Measurements from ENCODE around the gene FBN1.

FBN1 gene

DNA sequence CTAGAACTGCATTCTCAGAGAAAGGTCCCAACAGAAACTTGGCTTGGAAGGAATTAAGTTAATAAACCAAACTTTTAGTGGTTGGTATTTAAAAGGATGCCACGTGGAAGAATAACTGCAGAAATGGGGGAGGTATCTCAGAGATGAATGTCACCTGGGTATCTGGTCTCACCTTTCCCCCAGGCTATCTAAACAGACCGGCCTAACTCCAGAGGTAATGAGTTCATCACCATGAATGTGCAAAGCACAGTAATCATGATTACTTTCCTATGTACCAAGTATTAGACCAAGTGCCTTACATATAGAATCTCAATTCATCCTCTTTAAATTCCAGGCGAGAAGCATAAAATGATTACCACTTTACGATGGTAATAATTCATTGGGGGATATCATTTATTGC lies 80.8 kb downstream of the FBN1 start:
- no peak overlapping the region for H3K27ac ChIP-seq
- TF ChIP-seq ZFX (IDR thresholded peaks at IDR 0.05): no peak
- TF ChIP-seq, protein P1, sequence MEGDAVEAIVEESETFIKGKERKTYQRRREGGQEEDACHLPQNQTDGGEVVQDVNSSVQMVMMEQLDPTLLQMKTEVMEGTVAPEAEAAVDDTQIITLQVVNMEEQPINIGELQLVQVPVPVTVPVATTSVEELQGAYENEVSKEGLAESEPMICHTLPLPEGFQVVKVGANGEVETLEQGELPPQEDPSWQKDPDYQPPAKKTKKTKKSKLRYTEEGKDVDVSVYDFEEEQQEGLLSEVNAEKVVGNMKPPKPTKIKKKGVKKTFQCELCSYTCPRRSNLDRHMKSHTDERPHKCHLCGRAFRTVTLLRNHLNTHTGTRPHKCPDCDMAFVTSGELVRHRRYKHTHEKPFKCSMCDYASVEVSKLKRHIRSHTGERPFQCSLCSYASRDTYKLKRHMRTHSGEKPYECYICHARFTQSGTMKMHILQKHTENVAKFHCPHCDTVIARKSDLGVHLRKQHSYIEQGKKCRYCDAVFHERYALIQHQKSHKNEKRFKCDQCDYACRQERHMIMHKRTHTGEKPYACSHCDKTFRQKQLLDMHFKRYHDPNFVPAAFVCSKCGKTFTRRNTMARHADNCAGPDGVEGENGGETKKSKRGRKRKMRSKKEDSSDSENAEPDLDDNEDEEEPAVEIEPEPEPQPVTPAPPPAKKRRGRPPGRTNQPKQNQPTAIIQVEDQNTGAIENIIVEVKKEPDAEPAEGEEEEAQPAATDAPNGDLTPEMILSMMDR (conservative IDR thresholded peaks at IDR 0.05): no peak

DNA sequence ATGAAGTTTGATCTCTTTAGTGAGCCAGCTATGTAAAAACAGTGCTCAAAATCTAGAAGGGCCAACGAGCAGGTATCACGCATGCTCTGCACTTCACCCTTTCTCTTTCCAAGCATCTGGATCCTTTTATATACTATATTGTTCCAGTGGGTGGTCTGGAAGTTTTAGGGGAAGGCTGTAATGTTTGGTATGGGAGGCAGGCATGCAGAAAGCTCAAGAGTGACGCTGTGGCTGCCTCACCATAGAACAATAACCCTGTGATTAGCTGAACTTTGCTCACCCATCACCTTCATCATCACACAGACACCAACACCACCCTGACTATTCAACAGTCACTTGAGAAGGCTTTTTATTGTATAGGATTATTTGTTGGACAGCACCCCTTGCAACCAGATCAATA lies 81.6 kb downstream of the FBN1 start:
- TF ChIP-seq, protein P1 (conservative IDR thresholded peaks at IDR 0.05): no peak
- no peak for TF ChIP-seq ZFX (IDR thresholded peaks at IDR 0.05)
- no peak overlapping the region for H3K27ac ChIP-seq

DNA sequence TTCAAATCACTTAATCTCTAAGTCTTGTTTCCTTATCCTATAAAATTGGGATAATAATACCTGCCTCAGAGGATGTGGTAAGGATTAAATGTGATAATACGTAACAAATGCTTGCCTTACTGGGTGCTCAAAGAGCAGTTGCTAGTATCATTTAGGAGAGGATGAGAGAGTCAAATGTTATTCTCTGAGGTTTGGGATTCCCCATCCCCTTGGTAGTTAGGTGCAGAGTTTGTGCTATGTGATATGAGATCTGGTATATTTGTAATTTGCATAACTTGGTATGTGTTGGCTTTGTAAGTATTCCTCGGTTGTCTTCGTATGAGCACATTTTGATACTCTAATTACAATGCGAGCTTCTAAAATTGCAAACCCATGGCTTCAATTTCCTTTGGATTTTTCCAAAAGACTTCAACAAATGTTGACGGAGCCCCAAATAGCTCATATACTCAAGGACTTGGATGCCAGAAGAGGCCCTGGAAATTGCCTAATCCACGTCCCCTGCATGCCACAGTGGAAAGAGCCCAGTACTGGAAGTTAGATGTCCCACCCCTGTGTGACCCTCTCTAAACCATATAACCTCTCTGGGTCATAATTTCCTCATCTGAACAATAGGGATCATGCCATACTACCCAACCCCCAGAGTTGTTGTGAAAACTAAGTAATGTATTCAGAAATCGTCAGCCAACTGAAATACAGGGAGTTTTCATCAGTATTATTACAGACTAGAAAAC lies 85.0 kb downstream of the FBN1 start:
- H3K27ac ChIP-seq: no peak overlapping the region
- TF ChIP-seq, protein P1 (conservative IDR thresholded peaks at IDR 0.05): no peak
- no peak for TF ChIP-seq ZFX (IDR thresholded peaks at IDR 0.05)

DNA sequence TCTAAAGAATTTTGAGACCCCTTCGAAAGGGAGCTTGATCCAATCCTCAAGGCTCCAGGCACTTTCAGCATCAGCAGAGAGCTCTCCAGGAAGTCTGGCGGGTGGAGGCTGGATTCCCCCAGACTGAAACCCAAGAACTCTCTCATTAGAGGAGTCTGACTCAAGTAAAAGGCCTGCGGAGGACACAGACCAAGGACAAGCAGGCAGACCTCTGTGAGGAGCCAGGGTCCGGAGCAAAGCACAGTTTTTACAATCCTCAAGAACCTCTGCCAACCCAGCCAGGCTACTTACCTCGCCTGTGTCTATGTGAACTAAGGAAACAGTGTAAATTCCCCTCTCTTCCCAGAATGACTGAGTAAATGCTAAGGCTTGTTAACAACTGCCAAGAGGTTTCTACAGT lies 86.2 kb downstream of the FBN1 start:
- no peak for TF ChIP-seq ZFX (IDR thresholded peaks at IDR 0.05)
- TF ChIP-seq, protein P1 (conservative IDR thresholded peaks at IDR 0.05): no peak
- no peak overlapping the region for H3K27ac ChIP-seq

DNA sequence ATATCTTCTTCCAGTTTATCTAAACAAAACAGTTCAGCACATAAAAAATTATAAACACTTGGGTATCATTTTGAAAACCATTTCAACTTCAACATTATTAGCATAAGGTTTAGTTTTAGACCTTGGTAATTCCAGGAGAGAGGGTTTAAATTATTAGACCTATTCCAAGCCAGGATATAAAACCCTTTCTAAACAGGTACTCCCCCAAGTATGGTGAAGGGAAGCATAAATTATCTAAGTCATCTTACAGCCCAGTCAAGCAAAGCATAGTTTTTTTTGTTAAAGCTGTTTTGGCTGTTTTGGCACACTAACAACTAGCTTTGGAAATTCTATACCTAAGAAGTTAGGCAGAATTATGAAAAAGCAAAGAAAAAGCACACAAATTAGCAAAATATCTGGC lies 87.3 kb downstream of the FBN1 start:
- TF ChIP-seq, protein P1 (conservative IDR thresholded peaks at IDR 0.05): no peak
- no peak for TF ChIP-seq ZFX (IDR thresholded peaks at IDR 0.05)
- no peak overlapping the region for H3K27ac ChIP-seq

DNA sequence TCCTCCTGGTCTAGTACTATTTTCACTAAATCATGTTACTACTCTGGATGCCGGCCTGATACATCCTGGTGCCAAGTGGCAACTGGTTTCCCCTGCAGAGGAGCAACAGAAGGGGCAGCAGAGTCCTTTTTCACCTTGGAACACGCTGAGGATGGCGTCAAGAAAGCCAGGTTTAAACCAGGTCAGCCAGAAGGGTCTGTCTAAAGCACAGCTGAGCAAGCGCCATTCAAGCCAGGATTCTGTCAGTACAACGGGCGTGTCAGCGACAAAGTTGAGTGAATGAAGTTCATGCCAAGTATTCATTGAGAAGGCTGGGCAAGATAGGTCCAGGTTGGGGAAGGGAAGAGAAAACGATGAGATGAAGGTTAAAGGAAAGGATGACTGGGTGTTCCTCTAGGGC lies 88.2 kb downstream of the FBN1 start:
- H3K27ac ChIP-seq: no peak overlapping the region
- TF ChIP-seq ZFX (IDR thresholded peaks at IDR 0.05): no peak
- TF ChIP-seq, protein P1 (conservative IDR thresholded peaks at IDR 0.05): no peak

DNA sequence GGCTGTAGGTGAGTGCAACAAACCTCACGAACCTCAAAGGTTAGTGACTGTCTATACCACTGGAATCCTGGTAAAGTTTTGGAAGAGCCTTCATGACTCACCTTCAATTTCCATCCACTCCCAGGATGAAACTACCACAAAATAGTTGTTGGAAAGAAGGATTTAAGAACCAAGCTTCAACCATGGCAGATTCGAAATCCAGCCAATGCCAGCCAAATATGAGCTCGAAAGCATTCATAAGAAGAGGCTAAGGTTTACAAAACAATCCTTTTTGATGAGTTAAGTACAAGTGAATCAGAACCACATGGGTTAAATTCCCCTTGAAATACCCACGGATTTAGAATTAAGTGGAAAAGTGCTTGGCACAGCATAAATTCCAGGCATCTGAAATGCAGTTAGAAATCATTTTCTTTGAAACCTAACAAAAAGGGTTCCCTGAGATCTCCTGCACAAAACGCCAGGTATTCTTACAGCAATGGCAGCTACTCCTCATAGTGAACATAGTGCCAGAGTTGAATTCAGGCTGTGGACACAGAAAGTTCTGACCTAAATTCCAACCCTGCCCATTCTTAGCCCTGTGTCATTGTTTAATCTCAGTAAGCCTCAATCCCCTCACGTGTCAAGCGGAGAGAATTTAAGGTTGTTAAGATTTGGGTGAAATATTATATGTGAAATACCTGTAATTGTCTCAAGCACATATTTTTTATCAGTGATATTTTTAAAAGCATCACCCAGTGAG lies 89.2 kb downstream of the FBN1 start:
- H3K27ac ChIP-seq: no peak overlapping the region
- TF ChIP-seq ZFX (IDR thresholded peaks at IDR 0.05): no peak
- TF ChIP-seq, protein P1 (conservative IDR thresholded peaks at IDR 0.05): no peak

Data from C4-2B (cell line).